ENCODE results near the gene PHF10. TPM values are rescaled to one million over a fixed set of nuclear protein-coding genes. Genes with fewer than 3 reads are reported as not detected.

Gene PHF10
- total and polyA plus RNA-seq, 2 of the 4 experiments (the other 2 are of a cell fraction): 7.3 to 15.9 TPM

GRCh38 chr6:169700296-169700695 lies 24.0 kb downstream of the PHF10 start:
- Histone ChIP-seq H4K20me1 (ENCODE audit: insufficient read depth, low read length) (peaks cover 6% of the 10 kb centered on the region; the same call in 1 of the 2 replicates), H3K27me3 (ENCODE audit: control insufficient read depth, insufficient read depth, low read length) (no peaks in the 10 kb centered on the region), H3K36me3 (ENCODE audit: control insufficient read depth, insufficient read depth, low read length) (peaks cover 9% of the 10 kb centered on the region), H2AFZ (replicated peaks; ENCODE audit: low read length, poor library complexity) (no peak overlapping the region), H2AK5ac (ENCODE audit: low read depth, low read length) (no peak overlapping the region), H3K9me1 (ENCODE audit: insufficient read depth, low read length) (peaks cover 9% of the 10 kb centered on the region; the same call in 1 of the 2 replicates), H2BK20ac (ENCODE audit: low read depth, low read length) (0 out of 2 replicates have a peak overlapping the region, but pooled peaks have one; percentile 5), H3K4me3 (ENCODE audit: insufficient read depth, low read depth, low read length) (no peak overlapping the region; the same call in 1 of the 2 replicates), H3K9ac (ENCODE audit: low read depth, low read length) (peak overlapping the region; percentile 1), H4K91ac (ENCODE audit: insufficient read depth, low read depth, low read length) (peak overlapping the region; percentile 48), H3K4me2 (ENCODE audit: low read depth, low read length) (peak overlapping the region; percentile 63), H2AK9ac (replicated peaks; ENCODE audit: low read depth, low read length, poor library complexity) (no peak overlapping the region), H2BK5ac (ENCODE audit: low read depth, low read length, poor library complexity, severe bottlenecking) (peak overlapping the region; percentile 16), H3K18ac (ENCODE audit: low read depth, low read length) (no peak overlapping the region), H4K8ac (ENCODE audit: low read depth in 2 of 2, low read length in 2 of 2) (peak overlapping the region; percentile 31 to 66; a peak in 2 of 4 replicates), H3K23ac (ENCODE audit: low read depth, low read length) (peak overlapping the region; percentile 80; the same call in 1 of the 2 replicates), H2BK15ac (ENCODE audit: low read depth, low read length) (no peak overlapping the region), H3K27ac (ENCODE audit: insufficient read depth, low read length) (peak overlapping the region; percentile 35; the same call in 1 of the 2 replicates), H3K9me3 (ENCODE audit: control insufficient read depth, insufficient read depth, low read length) (no peaks in the 10 kb centered on the region), H3K56ac (ENCODE audit: extremely low read depth, insufficient read depth, low read length) (no peak overlapping the region), H3K4ac (ENCODE audit: low read depth, low read length) (peak overlapping the region; percentile 35), H2BK120ac (ENCODE audit: low read depth, low read length) (peak overlapping the region; percentile 57; the same call in 1 of the 2 replicates), H3K14ac (replicated peaks; ENCODE audit: low read depth, low read length) (no peak overlapping the region), H3K79me1 (ENCODE audit: low read depth in 1 of 2, low read length in 2 of 2) (peaks cover 29 to 62% of the 10 kb centered on the region in 2 experiments), H3K4me1 (ENCODE audit: control insufficient read depth, insufficient read depth, low read length) (peaks cover 9% of the 10 kb centered on the region), H4K5ac (ENCODE audit: low read depth, low read length) (peak overlapping the region; percentile 63)
- ChIA-PET POLR2A (ENCODE audit: unreplicated experiment) (no interaction called here), CTCF (no interaction called here)
- ATAC-seq (ENCODE audit: low read depth) (no peak), DNase-seq (peak; percentile 29)
- in situ Hi-C loops (cut with MboI; ENCODE audit: low sequenced_read_pairs) (no loop called here), dilution Hi-C loops (cut with HindIII; ENCODE audit: low sequenced_read_pairs, unreplicated experiment) (no loop called here), intact Hi-C loops (cut with micrococcal nuclease) (loop anchor here (2.0 to 5.0 kb wide), 3 partner anchors 45 to 448 kb away; partner anchors contain the start of gene THBS2)
- BruUV-seq (replicated peaks): no TSS peak
- TF ChIP-seq CHD1 (IDR thresholded peaks at IDR 0.05; ENCODE audit: low read depth, low read length) (no peak), MAZ (IDR thresholded peaks at IDR 0.05; ENCODE audit: borderline replicate concordance, low read depth, low read length) (no peak), MXI1 (IDR thresholded peaks at IDR 0.05; ENCODE audit: borderline replicate concordance, low read depth, low read length) (no peak), RCOR1 (IDR thresholded peaks at IDR 0.05; ENCODE audit: insufficient replicate concordance, low read length) (no peak), MAFK (IDR thresholded peaks at IDR 0.05; ENCODE audit: low read depth, low read length) (no peak)
- TF ChIP-seq, protein P1, sequence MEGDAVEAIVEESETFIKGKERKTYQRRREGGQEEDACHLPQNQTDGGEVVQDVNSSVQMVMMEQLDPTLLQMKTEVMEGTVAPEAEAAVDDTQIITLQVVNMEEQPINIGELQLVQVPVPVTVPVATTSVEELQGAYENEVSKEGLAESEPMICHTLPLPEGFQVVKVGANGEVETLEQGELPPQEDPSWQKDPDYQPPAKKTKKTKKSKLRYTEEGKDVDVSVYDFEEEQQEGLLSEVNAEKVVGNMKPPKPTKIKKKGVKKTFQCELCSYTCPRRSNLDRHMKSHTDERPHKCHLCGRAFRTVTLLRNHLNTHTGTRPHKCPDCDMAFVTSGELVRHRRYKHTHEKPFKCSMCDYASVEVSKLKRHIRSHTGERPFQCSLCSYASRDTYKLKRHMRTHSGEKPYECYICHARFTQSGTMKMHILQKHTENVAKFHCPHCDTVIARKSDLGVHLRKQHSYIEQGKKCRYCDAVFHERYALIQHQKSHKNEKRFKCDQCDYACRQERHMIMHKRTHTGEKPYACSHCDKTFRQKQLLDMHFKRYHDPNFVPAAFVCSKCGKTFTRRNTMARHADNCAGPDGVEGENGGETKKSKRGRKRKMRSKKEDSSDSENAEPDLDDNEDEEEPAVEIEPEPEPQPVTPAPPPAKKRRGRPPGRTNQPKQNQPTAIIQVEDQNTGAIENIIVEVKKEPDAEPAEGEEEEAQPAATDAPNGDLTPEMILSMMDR (conservative IDR thresholded peaks at IDR 0.05; ENCODE audit: low read depth, low read length): no peak
- WGBS, 2 experiments (ENCODE audit: extremely low coverage in 2 of 2, insufficient read length in 1 of 2): no CpG with 5 or more reads among the region's 5 CpGs

Data from IMR-90 (cell line).